ENCODE results near the gene SYCE1L. TPM values are rescaled to one million over a fixed set of nuclear protein-coding genes. Genes with fewer than 3 reads are reported as not detected.
"Not testable (repeated sequence)": the region's sequence is repeated elsewhere in the genome, so short reads cannot be mapped to it uniquely, and the experiment has no call there.

The SYCE1L gene
- total RNA-seq, 3 donors from 2014 or later, result 0.48 to 5.1 (median 3.6) TPM

DNA sequence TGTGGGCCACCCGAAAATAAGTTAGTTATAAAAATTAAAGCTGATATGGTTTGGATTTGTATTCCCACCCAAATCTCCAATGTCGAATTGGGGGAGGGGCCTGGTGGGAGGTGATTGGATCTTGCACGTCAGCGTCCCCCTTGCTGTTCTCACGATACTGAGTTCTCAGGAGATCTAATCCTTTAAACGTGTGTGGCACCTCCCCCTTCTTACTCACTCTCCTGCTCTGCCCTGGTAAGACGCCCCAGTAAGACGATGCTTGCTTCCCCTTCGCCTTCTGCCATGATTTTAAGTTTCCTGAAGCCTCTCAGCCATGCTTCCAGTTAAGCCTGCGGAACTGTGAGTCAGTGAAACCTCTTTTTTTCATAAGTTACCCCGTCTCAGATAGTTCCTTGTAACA lies 35.4 kb downstream of the SYCE1L start:
- TF ChIP-seq POLR2A (IDR thresholded peaks at IDR 0.05) (no peak), POLR2AphosphoS5 (IDR thresholded peaks at IDR 0.05) (no peak)
- TF ChIP-seq, protein P1, sequence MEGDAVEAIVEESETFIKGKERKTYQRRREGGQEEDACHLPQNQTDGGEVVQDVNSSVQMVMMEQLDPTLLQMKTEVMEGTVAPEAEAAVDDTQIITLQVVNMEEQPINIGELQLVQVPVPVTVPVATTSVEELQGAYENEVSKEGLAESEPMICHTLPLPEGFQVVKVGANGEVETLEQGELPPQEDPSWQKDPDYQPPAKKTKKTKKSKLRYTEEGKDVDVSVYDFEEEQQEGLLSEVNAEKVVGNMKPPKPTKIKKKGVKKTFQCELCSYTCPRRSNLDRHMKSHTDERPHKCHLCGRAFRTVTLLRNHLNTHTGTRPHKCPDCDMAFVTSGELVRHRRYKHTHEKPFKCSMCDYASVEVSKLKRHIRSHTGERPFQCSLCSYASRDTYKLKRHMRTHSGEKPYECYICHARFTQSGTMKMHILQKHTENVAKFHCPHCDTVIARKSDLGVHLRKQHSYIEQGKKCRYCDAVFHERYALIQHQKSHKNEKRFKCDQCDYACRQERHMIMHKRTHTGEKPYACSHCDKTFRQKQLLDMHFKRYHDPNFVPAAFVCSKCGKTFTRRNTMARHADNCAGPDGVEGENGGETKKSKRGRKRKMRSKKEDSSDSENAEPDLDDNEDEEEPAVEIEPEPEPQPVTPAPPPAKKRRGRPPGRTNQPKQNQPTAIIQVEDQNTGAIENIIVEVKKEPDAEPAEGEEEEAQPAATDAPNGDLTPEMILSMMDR (IDR thresholded peaks at IDR 0.05), result no peak
- DNase-seq (ENCODE audit: low spot score in 2 of 2), result no peak

DNA sequence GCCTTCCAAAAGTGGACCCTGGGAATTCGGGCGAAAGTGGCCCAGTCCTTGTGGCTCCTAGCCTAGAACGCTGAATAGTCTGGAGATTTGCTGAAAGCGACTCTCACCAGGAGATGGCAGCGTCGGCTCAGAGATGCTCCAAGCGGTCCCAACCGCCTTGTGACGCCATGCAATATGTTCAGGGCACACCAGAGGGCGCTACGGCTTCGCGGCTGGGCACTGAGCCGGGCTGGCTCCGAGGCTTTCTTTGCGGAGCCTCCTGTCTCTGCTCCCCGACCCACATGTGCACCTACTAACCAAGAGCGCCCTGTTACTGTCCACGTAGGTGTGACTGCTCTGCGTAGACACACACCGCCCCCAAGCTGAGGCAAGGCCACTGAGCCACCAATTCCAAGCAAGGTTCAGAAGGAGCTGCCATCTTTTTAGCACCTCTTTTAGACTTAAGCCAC lies 36.9 kb downstream of the SYCE1L start:
- no peak overlapping the region for H3K27ac ChIP-seq
- no peaks in the 10 kb centered on the region for H3K9me3 ChIP-seq
- TF ChIP-seq POLR2AphosphoS5 (IDR thresholded peaks at IDR 0.05) (peak in 2 of 3 donors; percentile 31 to 66), POLR2A (IDR thresholded peaks at IDR 0.05) (no peak)
- TF ChIP-seq, protein P1 (IDR thresholded peaks at IDR 0.05), result peak; percentile 97 to 100 (median 100)
- H3K4me3 ChIP-seq, result peak overlapping the region in 1 of 3 donors; percentile 46
- peak; percentile 72 to 90 for DNase-seq (ENCODE audit: low spot score in 2 of 2)
- intact Hi-C loops (cut with DNase I; ENCODE audit: low total_unique reads), result loop anchor here (5.0 kb wide), 1 partner anchor 346 kb away; no protein-coding TSS in a partner anchor
- H3K27me3 ChIP-seq, result peaks cover 0 to 3% of the 10 kb centered on the region in 2 donors
- no peaks in the 10 kb centered on the region for H3K36me3 ChIP-seq
- H3K4me1 ChIP-seq, result no peaks in the 10 kb centered on the region

More for the DNA sequence above, 35.4 kb downstream of the SYCE1L start:
- no peaks in the 10 kb centered on the region for H3K4me1 ChIP-seq
- H3K4me3 ChIP-seq, result no peak overlapping the region
- no peaks in the 10 kb centered on the region for H3K9me3 ChIP-seq
- intact Hi-C loops (cut with DNase I; ENCODE audit: low total_unique reads), result loop anchor here (5.0 kb wide), 1 partner anchor 348 kb away; no protein-coding TSS in a partner anchor
- H3K27ac ChIP-seq, result no peak overlapping the region
- peaks cover 0 to 3% of the 10 kb centered on the region in 2 donors for H3K27me3 ChIP-seq
- no peaks in the 10 kb centered on the region for H3K36me3 ChIP-seq

DNA sequence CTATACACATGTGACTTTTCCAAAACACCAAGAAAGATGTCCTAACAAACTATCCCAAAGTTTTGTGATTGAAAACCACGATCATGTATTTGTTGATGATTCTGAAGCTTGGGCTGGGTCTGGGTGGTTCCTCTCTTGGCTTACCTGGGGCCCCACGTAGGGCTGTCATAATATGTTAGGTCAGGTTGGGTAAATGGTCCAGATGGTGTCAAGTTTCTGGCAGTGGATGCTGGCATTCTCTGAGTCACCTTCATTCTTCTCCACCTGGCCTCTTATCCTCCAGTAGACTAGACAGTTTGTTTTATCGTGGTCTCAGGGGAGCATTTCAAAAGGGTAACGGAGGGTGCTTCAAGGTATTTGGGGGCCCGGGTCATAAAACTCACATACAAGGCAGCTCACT lies 39.4 kb downstream of the SYCE1L start:
- no peak overlapping the region for H3K4me3 ChIP-seq
- intact Hi-C loops (cut with DNase I; ENCODE audit: low total_unique reads), result loop anchor here (5.0 kb wide), 1 partner anchor 344 kb away; no protein-coding TSS in a partner anchor
- H3K9me3 ChIP-seq, result no peaks in the 10 kb centered on the region
- H3K27ac ChIP-seq, result no peak overlapping the region
- no peaks in the 10 kb centered on the region for H3K4me1 ChIP-seq
- no peaks in the 10 kb centered on the region for H3K36me3 ChIP-seq
- peaks cover 0 to 3% of the 10 kb centered on the region in 2 donors for H3K27me3 ChIP-seq
- DNase-seq (ENCODE audit: low spot score in 2 of 2), result no peak
- TF ChIP-seq POLR2A (IDR thresholded peaks at IDR 0.05), result no peak
- TF ChIP-seq, protein P1 (IDR thresholded peaks at IDR 0.05), result no peak

DNA sequence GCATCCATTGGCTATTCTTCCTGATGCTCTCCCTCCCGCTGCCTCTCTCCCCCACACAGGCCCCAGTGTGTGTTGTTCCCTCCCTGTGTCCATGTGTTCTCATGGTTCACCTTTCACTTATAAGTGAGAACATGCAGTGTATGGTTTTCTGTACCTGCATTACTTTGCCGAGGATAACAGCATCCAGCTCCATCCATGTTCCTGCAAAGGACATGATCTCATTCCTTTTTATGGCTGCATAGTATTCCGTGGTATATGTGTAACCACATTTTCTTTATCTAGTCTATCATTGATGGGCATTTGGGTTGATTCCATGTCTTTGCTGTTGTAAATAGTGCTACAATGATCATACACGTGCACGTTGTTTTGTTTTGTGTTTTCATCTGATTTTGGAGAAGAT lies 43.3 kb downstream of the SYCE1L start:
- H3K4me3 ChIP-seq; H3K27ac ChIP-seq; H3K27me3 ChIP-seq; intact Hi-C loops (cut with DNase I; ENCODE audit: low total_unique reads); H3K9me3 ChIP-seq; DNase-seq (ENCODE audit: low spot score in 2 of 2); H3K4me1 ChIP-seq; H3K36me3 ChIP-seq: not testable (repeated sequence)

DNA sequence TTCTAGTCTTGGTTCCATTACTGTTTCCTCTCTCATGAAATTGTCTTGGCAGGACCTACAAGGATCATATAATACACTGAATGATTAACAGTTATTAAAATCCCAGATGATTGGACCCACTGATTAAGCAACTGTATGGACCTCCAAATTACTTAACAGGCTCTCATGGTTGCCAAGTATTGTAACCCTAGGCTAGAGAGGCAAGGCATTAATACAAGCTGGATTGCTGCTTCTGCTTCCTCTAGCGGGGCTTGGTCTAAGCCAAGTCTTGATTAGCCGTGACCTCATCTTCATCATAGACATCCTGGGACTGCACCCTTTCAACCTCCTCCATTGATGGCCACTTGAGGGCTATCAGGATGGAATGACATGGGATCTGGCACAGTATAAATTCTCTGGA lies 46.9 kb downstream of the SYCE1L start:
- Histone ChIP-seq H3K9me3 (no peaks in the 10 kb centered on the region), H3K36me3 (no peaks in the 10 kb centered on the region), H3K4me1 (no peaks in the 10 kb centered on the region), H3K27ac (no peak overlapping the region), H3K27me3 (no peaks in the 10 kb centered on the region), H3K4me3 (no peak overlapping the region)
- no peak for DNase-seq (ENCODE audit: low spot score in 2 of 2)
- TF ChIP-seq, protein P1 (IDR thresholded peaks at IDR 0.05), result no peak
- TF ChIP-seq POLR2A (IDR thresholded peaks at IDR 0.05) (no peak), POLR2AphosphoS5 (IDR thresholded peaks at IDR 0.05) (no peak)
- intact Hi-C loops (cut with DNase I; ENCODE audit: low total_unique reads), result no loop called here

DNA sequence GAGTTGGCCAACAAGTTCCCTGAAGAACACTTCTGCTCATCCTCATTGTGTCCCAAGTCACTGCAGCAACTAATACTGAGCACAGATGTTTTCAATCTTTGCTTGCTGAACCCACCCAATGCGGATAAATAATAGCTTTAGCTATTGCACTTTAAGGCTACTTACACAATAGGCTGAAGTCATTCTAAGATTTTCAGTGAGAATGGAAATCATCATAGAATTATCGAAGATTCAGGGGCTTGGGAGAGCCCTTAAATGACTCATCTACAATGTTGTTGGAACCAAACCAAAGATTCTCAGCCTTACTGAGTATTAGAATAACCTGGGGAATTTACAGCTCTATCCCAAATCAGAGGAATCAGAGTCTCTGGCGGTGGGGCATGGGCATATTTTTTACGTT lies 51.2 kb downstream of the SYCE1L start:
- TF ChIP-seq POLR2A (IDR thresholded peaks at IDR 0.05) (no peak), POLR2AphosphoS5 (IDR thresholded peaks at IDR 0.05) (no peak)
- TF ChIP-seq, protein P1 (IDR thresholded peaks at IDR 0.05), result no peak
- intact Hi-C loops (cut with DNase I; ENCODE audit: low total_unique reads), result no loop called here
- Histone ChIP-seq H3K27ac (no peak overlapping the region), H3K9me3 (no peaks in the 10 kb centered on the region), H3K4me1 (no peaks in the 10 kb centered on the region), H3K4me3 (no peak overlapping the region), H3K27me3 (no peaks in the 10 kb centered on the region), H3K36me3 (no peaks in the 10 kb centered on the region)
- no peak for DNase-seq (ENCODE audit: low spot score in 2 of 2)
